ENCODE results near the gene HSPA12B.

The HSPA12B gene

DNA sequence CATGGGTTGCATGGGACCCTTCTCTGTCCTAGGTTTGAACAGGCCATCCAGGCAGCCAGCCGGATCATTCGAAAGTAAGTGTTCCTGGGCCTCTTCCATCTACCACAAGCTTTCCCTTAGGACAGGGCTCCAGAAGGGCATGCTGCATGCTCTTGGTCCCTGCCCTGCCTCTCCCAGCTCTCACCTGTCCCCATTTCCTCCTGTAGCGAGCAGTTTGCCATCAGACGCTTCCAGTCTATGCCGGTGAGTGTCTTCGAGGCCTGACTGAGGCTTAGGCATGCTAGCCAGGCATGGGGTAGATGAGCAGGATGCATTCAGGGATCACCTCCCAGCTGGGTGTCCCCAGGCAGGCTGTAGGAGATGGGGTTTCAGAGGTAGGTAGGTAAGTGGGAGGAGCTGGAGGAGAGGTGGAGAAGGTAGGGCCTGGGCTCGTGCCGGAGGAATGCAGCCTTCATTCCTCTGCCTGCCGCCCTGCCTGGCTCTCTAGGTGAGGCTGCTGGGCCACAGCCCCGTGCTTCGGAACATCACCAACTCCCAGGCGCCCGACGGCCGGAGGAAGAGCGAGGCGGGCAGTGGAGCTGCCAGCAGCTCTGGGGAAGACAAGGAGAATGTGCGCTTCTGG, 67.9 kb downstream of the HSPA12B start:
- Histone ChIP-seq H3K9me3 (ENCODE audit: insufficient read depth, low read depth, low read length) (no peaks in the 10 kb centered on the region), H3K4me3 (ENCODE audit: low read length) (peak overlapping the region; percentile 48; the same call in 1 of the 2 replicates), H3K4me1 (ENCODE audit: insufficient read depth, low read length) (peaks cover 25% of the 10 kb centered on the region; the same call in 1 of the 2 replicates), H3K27ac (ENCODE audit: low read length) (peak overlapping the region; percentile 1), H3K27me3 (ENCODE audit: insufficient read depth, low read length) (peaks cover 7% of the 10 kb centered on the region; the same call in 1 of the 2 replicates), H3K9ac (ENCODE audit: low read depth, low read length) (peak overlapping the region; percentile 50; the same call in 1 of the 2 replicates), H3K36me3 (ENCODE audit: insufficient read depth, low read depth, low read length) (peaks cover 52% of the 10 kb centered on the region)

DNA sequence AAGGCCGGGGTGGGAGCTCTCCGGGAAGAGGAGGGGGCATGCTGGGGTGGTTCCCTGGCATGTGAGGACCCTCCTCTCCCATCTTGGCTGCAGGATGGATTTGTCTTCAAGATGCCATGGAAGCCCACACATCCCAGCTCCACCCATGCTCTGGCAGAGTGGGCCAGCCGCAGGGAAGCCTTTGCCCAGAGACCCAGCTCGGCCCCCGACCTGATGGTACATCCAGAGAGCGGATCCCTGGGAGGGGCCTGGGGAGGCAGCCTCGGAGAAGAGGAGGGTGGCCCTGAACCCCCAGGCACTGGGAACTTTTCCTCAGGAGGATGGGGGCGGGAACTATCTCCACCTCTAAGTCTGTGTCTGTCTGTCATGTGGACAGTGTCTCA, 68.4 kb downstream of the HSPA12B start:
- Histone ChIP-seq H3K4me3 (ENCODE audit: low read length) (no peak overlapping the region; the same call in 1 of the 2 replicates), H3K9me3 (ENCODE audit: insufficient read depth, low read depth, low read length) (no peaks in the 10 kb centered on the region), H3K27me3 (ENCODE audit: insufficient read depth, low read length) (peaks cover 7% of the 10 kb centered on the region; the same call in 1 of the 2 replicates), H3K9ac (ENCODE audit: low read depth, low read length) (no peak overlapping the region), H3K27ac (ENCODE audit: low read length) (no peak overlapping the region), H3K4me1 (ENCODE audit: insufficient read depth, low read length) (peaks cover 25% of the 10 kb centered on the region; the same call in 1 of the 2 replicates), H3K36me3 (ENCODE audit: insufficient read depth, low read depth, low read length) (peaks cover 57% of the 10 kb centered on the region)

DNA sequence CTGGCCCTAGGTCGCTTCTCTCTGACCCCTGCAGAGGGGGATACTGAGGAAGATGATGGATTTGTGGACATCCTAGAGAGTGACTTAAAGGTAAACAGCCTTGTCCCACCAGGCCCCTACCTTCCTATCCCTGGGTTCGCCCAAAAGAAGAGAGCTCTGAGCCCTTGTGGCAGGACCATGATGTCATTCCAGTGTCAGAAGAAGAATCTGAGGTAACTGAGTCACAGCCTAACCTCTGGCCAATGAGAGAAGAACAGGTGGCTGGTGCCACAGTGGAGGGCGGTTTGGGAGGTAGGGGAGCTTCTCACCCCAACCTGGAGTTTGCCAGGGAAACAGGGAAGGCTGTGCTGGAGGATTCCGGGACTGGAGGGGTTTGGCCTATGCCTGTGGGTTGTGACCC, 68.8 kb downstream of the HSPA12B start:
- no peaks in the 10 kb centered on the region for H3K9me3 ChIP-seq (ENCODE audit: insufficient read depth, low read depth, low read length)
- no peak overlapping the region for H3K9ac ChIP-seq (ENCODE audit: low read depth, low read length)
- H3K4me3 ChIP-seq (ENCODE audit: low read length), result no peak overlapping the region
- no peak overlapping the region for H3K27ac ChIP-seq (ENCODE audit: low read length)
- H3K36me3 ChIP-seq (ENCODE audit: insufficient read depth, low read depth, low read length), result peaks cover 62% of the 10 kb centered on the region
- peaks cover 7% of the 10 kb centered on the region; the same call in 1 of the 2 replicates for H3K27me3 ChIP-seq (ENCODE audit: insufficient read depth, low read length)
- H3K4me1 ChIP-seq (ENCODE audit: insufficient read depth, low read length), result peaks cover 25% of the 10 kb centered on the region; the same call in 1 of the 2 replicates

DNA sequence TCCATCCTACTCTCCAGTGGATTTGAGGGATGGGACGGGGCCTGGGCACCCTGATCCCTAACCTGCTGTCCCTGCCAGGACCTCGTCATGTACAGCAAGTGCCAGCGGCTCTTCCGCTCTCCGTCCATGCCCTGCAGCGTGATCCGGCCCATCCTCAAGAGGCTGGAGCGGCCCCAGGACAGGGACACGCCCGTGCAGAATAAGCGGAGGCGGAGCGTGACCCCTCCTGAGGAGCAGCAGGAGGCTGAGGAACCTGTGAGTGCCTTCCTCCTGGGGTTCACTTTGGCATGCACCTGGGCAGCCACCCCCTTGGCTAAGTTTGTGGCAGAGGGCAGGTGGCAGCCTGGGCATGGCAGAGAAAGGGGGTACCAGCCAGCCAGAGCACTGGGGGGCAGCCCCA, 69.4 kb downstream of the HSPA12B start:
- H3K9ac ChIP-seq (ENCODE audit: low read depth, low read length), result no peak overlapping the region
- peaks cover 62% of the 10 kb centered on the region for H3K36me3 ChIP-seq (ENCODE audit: insufficient read depth, low read depth, low read length)
- H3K27ac ChIP-seq (ENCODE audit: low read length), result no peak overlapping the region
- H3K9me3 ChIP-seq (ENCODE audit: insufficient read depth, low read depth, low read length), result no peaks in the 10 kb centered on the region
- peaks cover 25% of the 10 kb centered on the region; the same call in 1 of the 2 replicates for H3K4me1 ChIP-seq (ENCODE audit: insufficient read depth, low read length)
- no peak overlapping the region for H3K4me3 ChIP-seq (ENCODE audit: low read length)
- H3K27me3 ChIP-seq (ENCODE audit: insufficient read depth, low read length), result peaks cover 6% of the 10 kb centered on the region; the same call in 1 of the 2 replicates

All from iPS-20b (cell line).